Measurements from ENCODE around the gene BRPF1.

DNA sequence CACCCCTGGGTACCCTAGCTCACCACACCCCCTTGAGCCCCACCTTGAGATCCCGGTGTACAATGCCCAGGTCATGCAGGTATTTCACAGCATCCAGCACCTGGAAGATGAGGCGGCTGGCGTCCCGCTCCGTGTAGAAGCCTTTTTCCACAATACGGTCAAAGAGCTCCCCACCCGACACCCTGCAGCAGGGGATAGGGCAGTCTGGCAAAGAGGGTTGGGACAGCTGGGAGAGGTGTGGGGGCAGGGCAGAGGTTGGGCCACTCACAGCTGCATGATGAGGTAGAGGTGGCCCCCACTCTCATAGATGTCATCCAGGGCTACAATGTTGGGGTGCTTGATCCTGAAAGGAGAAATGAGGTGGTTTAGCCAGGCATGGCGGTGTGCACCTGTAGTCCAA is 31.3 kb downstream of the BRPF1 start:
- TF ChIP-seq, protein P1, sequence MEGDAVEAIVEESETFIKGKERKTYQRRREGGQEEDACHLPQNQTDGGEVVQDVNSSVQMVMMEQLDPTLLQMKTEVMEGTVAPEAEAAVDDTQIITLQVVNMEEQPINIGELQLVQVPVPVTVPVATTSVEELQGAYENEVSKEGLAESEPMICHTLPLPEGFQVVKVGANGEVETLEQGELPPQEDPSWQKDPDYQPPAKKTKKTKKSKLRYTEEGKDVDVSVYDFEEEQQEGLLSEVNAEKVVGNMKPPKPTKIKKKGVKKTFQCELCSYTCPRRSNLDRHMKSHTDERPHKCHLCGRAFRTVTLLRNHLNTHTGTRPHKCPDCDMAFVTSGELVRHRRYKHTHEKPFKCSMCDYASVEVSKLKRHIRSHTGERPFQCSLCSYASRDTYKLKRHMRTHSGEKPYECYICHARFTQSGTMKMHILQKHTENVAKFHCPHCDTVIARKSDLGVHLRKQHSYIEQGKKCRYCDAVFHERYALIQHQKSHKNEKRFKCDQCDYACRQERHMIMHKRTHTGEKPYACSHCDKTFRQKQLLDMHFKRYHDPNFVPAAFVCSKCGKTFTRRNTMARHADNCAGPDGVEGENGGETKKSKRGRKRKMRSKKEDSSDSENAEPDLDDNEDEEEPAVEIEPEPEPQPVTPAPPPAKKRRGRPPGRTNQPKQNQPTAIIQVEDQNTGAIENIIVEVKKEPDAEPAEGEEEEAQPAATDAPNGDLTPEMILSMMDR (IDR thresholded peaks at IDR 0.05), result no peak
- TF ChIP-seq POLR2A (IDR thresholded peaks at IDR 0.05), result no peak
